Naive thymus-derived CD4-positive, alpha-beta T cell (primary cell): ENCODE results near the gene HMOX1. TPM values are rescaled to one million over a fixed set of nuclear protein-coding genes. Genes with fewer than 3 reads are reported as not detected.
"Not testable (repeated sequence)": the region's sequence is repeated elsewhere in the genome, so short reads cannot be mapped to it uniquely, and the experiment has no call there.

Experiments
- ATAC-seq: fragments of 150-1000 bp; cut with Tn5 transposase; 2 replicates; pipeline ENCODE4 v1.10.0; 2021; ENCODE audit warnings: mild to moderate bottlenecking, moderate library complexity
- CTCF ChIA-PET: fragments of 350-600 bp; sonication (Branson Sonifier 250); formaldehyde crosslinking; loops from one replicate; lab custom pipeline; 2021; ENCODE audit warnings: antibody characterized with exemption; lab: Charles Lee
- POLR2A ChIA-PET: fragments of 350-600 bp; sonication (Branson Sonifier 250); formaldehyde crosslinking; loops from one replicate; lab custom pipeline; 2021; ENCODE audit warnings: antibody characterized with exemption, inconsistent platforms; lab: Charles Lee
- DNase-seq, 9 donors: peaks; one replicate each; pipeline versions ENCODE4 v3.0.0 to v3.0.0-alpha.2; 2020 to 2022; ENCODE audit warnings: mixed read lengths in 1 of 9
- H3K27ac ChIP-seq: one replicate; pipeline ENCODE4 v1.7.0; 2013; ENCODE audit warnings: mild to moderate bottlenecking, low read depth, low read length, moderate library complexity
- H3K27me3 ChIP-seq, 2 donors: one replicate each; pipeline ENCODE4 v1.7.0; 2013; ENCODE audit warnings: low read length in 2 of 2, mild to moderate bottlenecking in 2 of 2, moderate library complexity in 2 of 2; ENCODE audit not compliant: control insufficient read depth in 2 of 2, insufficient read depth in 2 of 2
- H3K36me3 ChIP-seq, 3 experiments: 1 replicate in 2 of 3; 2 replicates in 1 of 3; pipeline ENCODE4 v1.7.0; 2013; ENCODE audit warnings: low read length in 3 of 3, mild to moderate bottlenecking in 3 of 3, moderate library complexity in 1 of 3; ENCODE audit not compliant: insufficient read depth in 3 of 3, control insufficient read depth in 2 of 3
- H3K4me1 ChIP-seq, 2 donors: one replicate each; pipeline ENCODE4 v1.7.0; 2013; ENCODE audit warnings: low read length in 2 of 2, mild to moderate bottlenecking in 2 of 2, moderate library complexity in 1 of 2; ENCODE audit not compliant: control insufficient read depth in 2 of 2, insufficient read depth in 2 of 2
- H3K4me3 ChIP-seq: 2 replicates; pipeline ENCODE4 v1.7.0; 2013; ENCODE audit warnings: mild to moderate bottlenecking, low read length
- H3K9me3 ChIP-seq, 3 experiments: 1 replicate in 2 of 3; 2 replicates in 1 of 3; pipeline ENCODE4 v1.7.0; 2013; ENCODE audit warnings: low read length in 3 of 3; ENCODE audit not compliant: control insufficient read depth in 2 of 3
- H3K27ac Mint-ChIP-seq, 9 donors: one replicate each; pipeline ENCODE4 v1.8.0; 2020 to 2022; ENCODE audit warnings: mixed read lengths in 9 of 9, mild to moderate bottlenecking in 8 of 9, moderate library complexity in 5 of 9, inconsistent platforms in 2 of 9
- H3K27me3 Mint-ChIP-seq, 5 donors: one replicate each; pipeline ENCODE4 v1.8.0; 2021 to 2022; ENCODE audit warnings: mixed read lengths in 5 of 5, mild to moderate bottlenecking in 1 of 5
- H3K36me3 Mint-ChIP-seq, 5 donors: one replicate each; pipeline ENCODE4 v1.8.0; 2020 to 2022; ENCODE audit warnings: mixed read lengths in 5 of 5, mild to moderate bottlenecking in 3 of 5, inconsistent platforms in 1 of 5
- H3K4me1 Mint-ChIP-seq, 7 donors: one replicate each; pipeline ENCODE4 v1.8.0; 2020 to 2022; ENCODE audit warnings: mixed read lengths in 7 of 7, mild to moderate bottlenecking in 3 of 7, inconsistent platforms in 1 of 7
- H3K4me3 Mint-ChIP-seq, 10 donors: one replicate each; pipeline ENCODE4 v1.8.0; 2020 to 2022; ENCODE audit warnings: mild to moderate bottlenecking in 10 of 10, mixed read lengths in 10 of 10, moderate library complexity in 6 of 10, inconsistent platforms in 2 of 10
- H3K9me3 Mint-ChIP-seq, 11 donors: one replicate each; pipeline ENCODE4 v1.8.0; 2020 to 2022; ENCODE audit warnings: mixed read lengths in 11 of 11, mild to moderate bottlenecking in 4 of 11, inconsistent platforms in 1 of 11, moderate library complexity in 1 of 11
- intact Hi-C, 2 donors: fragments of 100-400 bp; cut with micrococcal nuclease; formaldehyde crosslinking; loops; one replicate each; pipeline ENCODE4 v1.15.1; 2023
- polyA plus RNA-seq, 2 donors: library from polyadenylated mRNA; unstranded; fragments of 300-500 nt; fragmentation: Illumina TruSeq; gene quantifications; one replicate each; pipeline ENCODE4 v1.2.3, GENCODE V29; 2021
- total RNA-seq, 6 experiments: library from RNA in 5 of 6; stranded (reverse) in 5 of 6; gene quantifications; 1 replicate in 5 of 6; 2 replicates in 1 of 6; pipeline ENCODE4 v1.2.3 and lab custom pipeline; 2021 to 2026

The HMOX1 gene
- total and polyA plus RNA-seq, 7 experiments from 2014 or later, result 0.14 to 54.0 (median 4.7) TPM

DNA sequence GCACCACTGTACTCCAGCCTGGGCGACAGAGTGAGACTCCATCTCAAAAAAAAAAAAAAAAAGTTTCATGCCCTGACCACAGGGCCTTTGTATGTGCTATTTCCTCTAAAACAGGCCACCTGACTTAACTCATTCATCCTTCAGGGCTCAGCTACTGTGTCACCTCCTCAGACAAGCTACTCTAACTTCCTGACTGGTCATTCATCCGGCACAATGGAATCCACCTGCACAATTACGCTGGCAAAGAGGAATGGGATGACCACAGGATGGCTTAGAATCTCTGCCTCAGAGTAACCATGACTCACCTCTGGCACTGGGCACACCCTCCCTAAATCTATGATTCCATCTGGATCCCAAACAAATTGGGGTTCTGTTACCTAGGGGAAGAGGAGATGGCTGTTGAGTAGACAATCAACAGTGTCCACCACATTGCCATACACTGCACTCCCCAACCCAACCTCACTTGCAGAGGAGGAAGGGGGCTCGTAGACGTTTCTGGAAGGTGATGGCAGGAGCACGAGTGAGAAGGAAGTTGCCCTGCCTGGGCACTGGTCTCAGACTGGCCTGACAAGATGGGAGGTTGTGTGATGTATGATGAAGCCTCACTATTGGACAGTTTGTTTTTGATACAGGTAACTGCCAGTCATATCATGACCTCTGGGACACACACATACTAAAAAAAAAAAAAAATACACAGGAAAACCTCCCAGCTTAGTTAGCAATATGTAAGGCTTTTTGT lies 22.8 kb upstream of the HMOX1 start:
- no peak for ATAC-seq
- H3K4me1 ChIP-seq, result peaks cover under 1% of the 10 kb centered on the region in 2 donors
- H3K27me3 ChIP-seq, result no peaks in the 10 kb centered on the region
- peaks cover 2 to 17% (median 10%) of the 10 kb centered on the region in 5 donors for H3K27me3 Mint-ChIP-seq
- H3K36me3 ChIP-seq, result no peaks in the 10 kb centered on the region
- peaks cover 0 to 5% (median 0%) of the 10 kb centered on the region in 7 donors for H3K4me1 Mint-ChIP-seq
- ChIA-PET CTCF (no interaction called here), POLR2A (no interaction called here)
- intact Hi-C loops, result loop anchor here in 1 of 2 donors (10.0 kb wide), 1 partner anchor 53 kb away; no protein-coding TSS in a partner anchor
- H3K4me3 ChIP-seq, result no peak overlapping the region
- H3K9me3 Mint-ChIP-seq, result peaks cover 0 to 2% (median 0%) of the 10 kb centered on the region in 11 donors
- no peaks in the 10 kb centered on the region for H3K9me3 ChIP-seq
- DNase-seq, result no peak
- H3K36me3 Mint-ChIP-seq, result no peaks in the 10 kb centered on the region
- H3K27ac Mint-ChIP-seq, result no peak overlapping the region
- H3K4me3 Mint-ChIP-seq, result no peak overlapping the region
- no peak overlapping the region for H3K27ac ChIP-seq

DNA sequence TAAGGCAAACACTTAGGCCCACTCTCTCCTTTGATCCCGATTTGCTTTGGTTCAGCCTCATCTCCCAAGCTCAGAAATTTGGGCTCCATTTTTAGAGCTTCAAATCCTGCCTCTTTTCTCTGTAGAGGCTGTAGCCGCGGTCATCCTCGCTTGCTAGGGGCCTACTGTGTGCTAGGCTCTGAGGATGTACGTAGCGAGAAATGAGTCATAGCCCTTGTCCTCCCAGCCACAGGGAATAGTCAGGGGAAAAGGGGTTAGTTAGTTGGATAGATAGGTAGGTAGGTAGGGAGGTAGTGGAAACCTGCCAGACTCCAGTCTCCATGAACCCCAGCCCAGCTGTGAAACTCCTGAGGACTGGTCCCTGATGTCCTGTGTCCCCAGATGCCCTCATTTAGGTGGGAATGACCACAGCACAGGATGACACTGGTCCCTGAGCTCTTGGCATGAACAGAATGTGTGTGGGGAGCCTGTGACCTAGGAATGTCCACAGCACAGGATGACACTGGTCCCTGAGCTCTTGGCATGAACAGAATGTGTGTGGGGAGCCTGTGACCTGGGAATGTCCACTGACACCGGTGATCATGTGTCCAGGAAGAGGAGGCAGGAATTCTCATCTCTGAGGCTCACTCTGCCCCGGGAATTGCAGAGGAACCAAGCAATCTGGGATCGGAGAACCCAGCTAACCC lies 21.4 kb upstream of the HMOX1 start:
- H3K27ac ChIP-seq, result no peak overlapping the region
- Mint-ChIP-seq H3K4me1 (peaks cover 0 to 4% (median 0%) of the 10 kb centered on the region in 7 donors), H3K9me3 (peaks cover 0 to 2% (median 0%) of the 10 kb centered on the region in 11 donors), H3K27me3 (peaks cover 2 to 17% (median 10%) of the 10 kb centered on the region in 5 donors), H3K27ac (no peak overlapping the region), H3K4me3 (no peak overlapping the region), H3K36me3 (no peaks in the 10 kb centered on the region)
- H3K4me3 ChIP-seq, result no peak overlapping the region
- CTCF ChIA-PET, result interaction anchor here (0.6 to 0.7 kb wide), 2 partner anchors 84 to 204 kb away, joined by 3 read pairs; no protein-coding TSS in a partner anchor
- no peaks in the 10 kb centered on the region for H3K9me3 ChIP-seq
- ATAC-seq (no peak), DNase-seq (no peak)
- intact Hi-C loops, result loop anchor here in 1 of 2 donors (10.0 kb wide), 1 partner anchor 55 kb away; no protein-coding TSS in a partner anchor
- no peaks in the 10 kb centered on the region for H3K36me3 ChIP-seq
- H3K27me3 ChIP-seq, result no peaks in the 10 kb centered on the region
- POLR2A ChIA-PET, result no interaction called here
- no peaks in the 10 kb centered on the region for H3K4me1 ChIP-seq

DNA sequence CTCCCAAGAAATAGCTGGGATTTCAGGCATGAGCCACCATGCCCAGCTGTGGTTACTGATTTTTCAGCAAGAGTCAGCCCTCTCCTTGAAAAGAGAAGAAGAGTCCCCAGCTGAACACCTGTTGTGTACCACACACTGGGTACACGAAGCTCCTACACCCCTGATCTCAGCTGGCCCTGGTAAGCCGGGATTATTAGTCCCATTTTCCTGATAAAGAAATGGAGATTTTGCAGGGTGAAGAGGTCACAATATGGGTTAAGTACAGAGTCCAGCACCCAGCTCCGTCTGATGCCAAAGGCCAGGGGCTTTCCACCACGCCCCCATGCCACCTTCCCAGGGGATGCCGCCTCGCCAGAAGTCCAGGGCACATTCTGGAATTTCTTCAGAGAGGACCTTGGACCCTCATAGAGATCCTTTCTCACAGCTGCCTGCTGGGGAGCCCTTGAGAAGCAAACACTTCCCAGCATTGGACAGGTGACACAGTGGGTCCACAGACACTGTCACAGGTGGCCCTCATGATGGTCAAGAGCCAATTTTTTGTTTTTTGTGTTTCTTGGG lies 19.8 kb upstream of the HMOX1 start:
- no peaks in the 10 kb centered on the region for H3K36me3 ChIP-seq
- CTCF ChIA-PET, result interaction anchor here (0.5 to 1.0 kb wide), 3 partner anchors 10 to 1220 kb away, joined by 3 to 5 read pairs (median 3); no protein-coding TSS in a partner anchor
- H3K27ac ChIP-seq, result no peak overlapping the region
- H3K27me3 ChIP-seq, result no peaks in the 10 kb centered on the region
- DNase-seq (no peak), ATAC-seq (no peak)
- Mint-ChIP-seq H3K36me3 (no peaks in the 10 kb centered on the region), H3K4me1 (no peaks in the 10 kb centered on the region), H3K4me3 (no peak overlapping the region), H3K9me3 (peaks cover 0 to 2% (median 0%) of the 10 kb centered on the region in 11 donors), H3K27me3 (peaks cover 9 to 17% (median 12%) of the 10 kb centered on the region in 5 donors), H3K27ac (no peak overlapping the region)
- no peaks in the 10 kb centered on the region for H3K4me1 ChIP-seq
- POLR2A ChIA-PET, result no interaction called here
- no peaks in the 10 kb centered on the region for H3K9me3 ChIP-seq
- no peak overlapping the region for H3K4me3 ChIP-seq
- intact Hi-C loops, result no loop called here

DNA sequence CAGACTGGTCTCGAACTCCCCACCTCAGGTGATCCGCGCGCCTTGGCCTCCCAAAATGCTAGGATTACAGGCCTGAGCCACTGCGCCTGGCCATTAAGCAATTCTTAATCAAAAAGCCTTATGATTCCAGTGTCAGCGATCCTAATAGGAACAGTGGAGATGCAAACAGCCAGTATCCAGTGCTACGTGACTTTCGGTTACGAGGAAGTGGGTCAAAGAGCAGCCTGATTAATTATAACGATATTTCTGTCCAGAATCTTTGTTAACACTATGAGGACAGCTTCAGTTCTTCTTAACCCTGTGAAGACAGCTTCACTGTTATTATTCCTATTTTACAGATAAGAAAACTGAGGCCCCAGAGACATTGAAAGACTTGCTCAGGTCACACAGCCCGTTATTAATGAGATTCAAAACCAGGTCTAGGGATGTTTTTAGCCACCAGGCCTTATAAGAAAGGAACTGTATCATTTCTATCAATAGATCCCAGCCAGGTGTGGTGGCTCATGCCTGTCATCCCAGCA lies 17.3 kb upstream of the HMOX1 start:
- no peaks in the 10 kb centered on the region for H3K36me3 Mint-ChIP-seq
- CTCF ChIA-PET, result interaction anchor here (1.6 kb wide), 1 partner anchor 13 kb away, joined by 8 read pairs; no protein-coding TSS in a partner anchor

DNA sequence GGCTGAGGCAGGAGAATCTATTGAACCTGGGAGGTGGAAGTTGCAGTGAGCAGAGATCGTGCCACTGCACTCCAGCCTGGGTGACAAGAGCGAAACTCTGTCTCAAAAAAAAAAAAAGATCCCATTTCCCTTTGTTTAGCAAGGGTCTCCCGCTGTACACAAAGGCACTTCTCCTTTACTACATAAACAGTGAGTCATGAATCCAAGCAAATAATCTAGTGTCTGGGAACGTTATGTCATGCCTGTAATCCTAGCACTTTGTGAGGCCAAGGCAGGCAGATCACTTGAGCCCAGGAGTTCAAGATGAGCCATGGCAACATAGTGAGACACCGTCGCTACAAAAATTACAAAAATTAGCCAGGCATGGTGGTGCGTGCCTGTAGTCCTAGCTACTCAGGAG lies 16.7 kb upstream of the HMOX1 start:
- intact Hi-C loops, H3K4me1 ChIP-seq, DNase-seq, POLR2A ChIA-PET, H3K27ac ChIP-seq, H3K9me3 Mint-ChIP-seq, H3K27me3 ChIP-seq, H3K9me3 ChIP-seq, H3K27ac Mint-ChIP-seq, H3K36me3 Mint-ChIP-seq, H3K4me3 ChIP-seq, CTCF ChIA-PET, H3K4me1 Mint-ChIP-seq, H3K4me3 Mint-ChIP-seq, H3K36me3 ChIP-seq: not testable (repeated sequence)
- peaks cover 22 to 27% (median 25%) of the 10 kb centered on the region in 5 donors for H3K27me3 Mint-ChIP-seq
- ATAC-seq, result peak; percentile 76

More for the DNA sequence above, 17.3 kb upstream of the HMOX1 start:
- Mint-ChIP-seq H3K4me3 (no peak overlapping the region), H3K27me3 (peaks cover 18 to 21% (median 21%) of the 10 kb centered on the region in 5 donors), H3K4me1 (no peaks in the 10 kb centered on the region), H3K27ac (no peak overlapping the region), H3K9me3 (no peaks in the 10 kb centered on the region)
- POLR2A ChIA-PET, result no interaction called here
- ATAC-seq (no peak), DNase-seq (no peak)
- Histone ChIP-seq H3K27ac (no peak overlapping the region), H3K4me3 (no peak overlapping the region), H3K4me1 (no peaks in the 10 kb centered on the region), H3K9me3 (no peaks in the 10 kb centered on the region), H3K27me3 (no peaks in the 10 kb centered on the region), H3K36me3 (no peaks in the 10 kb centered on the region)
- intact Hi-C loops, result no loop called here

DNA sequence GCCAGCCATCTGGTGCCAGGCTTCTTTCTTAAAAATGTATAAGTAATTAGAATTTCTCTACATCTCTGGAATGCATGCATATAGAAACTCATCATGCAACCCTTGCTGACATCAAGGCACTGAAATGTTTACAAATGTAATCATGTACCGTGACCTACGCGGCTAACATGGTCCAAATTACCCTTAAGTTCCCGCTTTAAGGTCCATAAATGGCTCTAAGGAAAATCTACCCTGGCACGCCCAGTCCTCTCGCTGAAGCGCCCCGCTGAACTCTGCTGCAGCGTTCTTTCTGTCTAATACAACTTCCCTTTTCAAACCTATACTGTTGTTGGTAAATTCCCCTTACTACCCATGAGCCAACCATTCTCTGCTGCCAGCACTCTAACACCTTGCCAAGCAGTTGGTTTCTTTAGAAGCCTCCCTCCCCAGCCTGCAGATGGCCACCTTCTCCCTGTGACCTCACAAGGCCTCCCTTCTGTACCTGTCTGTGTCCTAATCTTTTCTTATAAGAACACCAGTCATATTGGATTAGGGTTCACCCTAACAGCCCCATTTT lies 13.5 kb upstream of the HMOX1 start:
- intact Hi-C loops, result no loop called here
- no peaks in the 10 kb centered on the region for H3K36me3 ChIP-seq
- ATAC-seq, result peak; percentile 70
- Mint-ChIP-seq H3K27me3 (peaks cover 17 to 31% (median 25%) of the 10 kb centered on the region in 5 donors), H3K9me3 (peaks cover 0 to 2% (median 0%) of the 10 kb centered on the region in 11 donors), H3K36me3 (no peaks in the 10 kb centered on the region), H3K27ac (peak overlapping the region in 1 of 9 donors; percentile 48), H3K4me3 (no peak overlapping the region), H3K4me1 (peaks cover 0 to 11% (median 5%) of the 10 kb centered on the region in 7 donors)
- H3K9me3 ChIP-seq, result no peaks in the 10 kb centered on the region
- no peak overlapping the region for H3K27ac ChIP-seq
- H3K27me3 ChIP-seq, result no peaks in the 10 kb centered on the region
- ChIA-PET POLR2A (no interaction called here), CTCF (no interaction called here)
- H3K4me1 ChIP-seq, result no peaks in the 10 kb centered on the region
- no peak for DNase-seq
- H3K4me3 ChIP-seq, result no peak overlapping the region
